ENCODE measurements around the gene MPST.
A peak's percentile ranks its signal among the peaks of the same experiment; 100 is the strongest.

The MPST gene

GRCh38 chr22:37044634-37045625 is 25.4 kb downstream of the MPST start:
- DNase-seq (ENCODE audit: low spot score) = no peak

GRCh38 chr22:37045958-37046357 is 26.4 kb downstream of the MPST start:
- DNase-seq (ENCODE audit: low spot score) = no peak

DNA sequence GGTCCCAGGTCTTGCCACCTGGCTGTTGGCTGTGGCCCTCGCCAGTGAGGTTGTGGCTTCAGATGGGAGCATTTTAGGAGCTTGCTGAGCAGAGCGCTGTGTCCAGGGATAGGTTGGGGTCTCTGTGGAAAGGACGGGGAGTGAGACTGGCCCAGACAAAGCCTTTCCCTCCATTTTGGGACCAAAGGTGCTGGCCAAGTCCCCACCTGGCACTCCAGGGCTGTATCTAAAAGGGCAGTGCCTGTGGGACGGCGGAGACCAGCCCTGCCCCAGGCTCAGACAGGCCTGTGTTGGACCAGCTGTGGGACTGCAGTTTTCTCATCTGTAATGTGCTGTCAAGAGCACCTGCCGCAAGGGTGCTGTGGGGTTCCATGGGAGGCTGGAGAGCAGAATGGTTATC is 27.0 kb downstream of the MPST start:
- no peak for DNase-seq (ENCODE audit: low spot score)

DNA sequence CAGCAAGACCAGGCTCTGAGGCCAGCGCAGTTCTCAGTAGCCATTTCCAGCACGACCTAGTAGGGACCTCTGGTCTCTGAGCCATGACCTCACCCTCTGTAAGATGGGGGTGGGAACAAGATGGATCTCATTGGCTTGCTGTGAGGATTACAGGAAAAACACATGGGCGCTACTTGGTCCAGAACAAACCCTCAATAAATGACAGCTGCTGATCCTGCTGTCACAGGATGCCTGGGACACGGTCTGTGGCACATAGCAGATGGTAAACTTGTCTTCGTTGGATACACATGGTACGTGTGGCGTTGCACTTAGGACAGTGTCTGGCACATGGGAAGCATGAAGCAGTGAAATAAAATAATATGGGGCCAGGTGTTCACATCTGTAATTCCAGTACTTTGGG is 27.5 kb downstream of the MPST start:
- no peak for DNase-seq (ENCODE audit: low spot score)

GRCh38 chr22:37048133-37048532 is 28.6 kb downstream of the MPST start:
- DNase-seq (ENCODE audit: low spot score) = no peak

DNA sequence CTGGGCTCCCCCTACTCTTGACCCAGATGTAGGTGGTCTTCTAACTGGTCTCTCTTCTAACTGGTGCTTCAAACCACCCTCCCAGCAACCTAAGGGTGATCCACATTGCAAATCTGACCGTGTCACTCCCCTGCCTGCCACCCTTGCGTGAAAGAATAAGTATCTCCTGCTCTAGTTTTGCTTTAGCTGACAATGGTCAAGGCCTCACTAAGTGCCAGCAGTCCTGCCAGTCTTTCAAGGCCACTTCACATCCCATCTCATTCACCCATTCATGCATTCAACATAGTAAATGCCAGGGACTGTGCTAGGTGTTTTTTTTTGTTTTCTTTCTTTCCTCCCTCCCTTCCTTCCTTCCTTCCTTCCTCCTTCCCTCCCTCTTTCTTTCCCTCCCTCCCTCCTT is 29.7 kb downstream of the MPST start:
- DNase-seq (ENCODE audit: low spot score) = no peak

GRCh38 chr22:37050913-37051312 is 31.4 kb downstream of the MPST start:
- DNase-seq (ENCODE audit: low spot score) = no peak

DNA sequence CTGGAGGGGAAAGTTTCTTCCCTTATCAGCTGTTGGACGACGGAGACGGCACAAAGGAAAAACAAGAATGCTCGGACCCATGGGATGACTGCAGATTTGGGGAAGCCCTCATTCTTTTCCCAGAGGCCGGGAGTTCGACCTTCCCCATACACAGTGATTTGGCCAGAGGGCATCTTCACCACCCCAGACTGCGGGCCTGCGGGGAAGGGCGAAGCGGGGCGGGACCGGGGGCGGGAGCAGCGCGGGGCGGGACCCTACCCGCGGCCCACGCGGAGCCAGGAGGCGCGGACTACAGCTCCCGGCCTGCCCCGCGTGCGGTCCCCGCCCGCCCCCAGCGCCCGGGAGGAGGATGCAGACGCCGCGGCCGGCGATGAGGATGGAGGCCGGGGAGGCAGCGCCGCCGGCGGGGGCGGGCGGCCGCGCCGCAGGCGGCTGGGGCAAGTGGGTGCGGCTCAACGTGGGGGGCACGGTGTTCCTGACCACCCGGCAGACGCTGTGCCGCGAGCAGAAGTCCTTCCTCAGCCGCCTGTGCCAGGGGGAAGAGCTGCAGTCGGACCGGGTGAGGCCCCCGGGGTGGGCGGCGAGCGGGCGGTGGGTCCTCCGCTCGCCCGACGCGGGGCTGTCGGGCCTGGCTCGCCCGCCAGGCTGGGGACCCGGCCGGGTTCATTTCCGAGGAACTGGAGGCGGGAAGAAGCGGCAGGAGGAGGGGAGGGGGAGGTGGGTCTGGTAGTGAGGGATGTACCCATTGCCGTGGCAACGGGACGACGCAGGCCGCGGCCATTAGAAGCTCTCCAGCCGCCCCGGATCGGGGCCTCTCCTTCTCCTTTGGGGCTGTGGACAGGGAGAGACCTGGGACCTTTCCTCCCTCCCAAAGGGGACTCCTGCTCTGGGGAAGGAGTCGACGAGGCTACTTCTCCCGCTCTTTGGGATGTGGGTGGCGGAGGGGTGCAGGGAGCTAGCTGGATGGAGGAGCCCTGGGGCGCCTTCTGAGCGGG is 32.1 kb downstream of the MPST start, which contains the start of gene KCTD17:
Gene KCTD17 (plus strand): TSS at position 352 of the 995 bp plus-strand sequence. CDS start 19 bp downstream, at position 371.
- DNase-seq (ENCODE audit: low spot score) = peak; percentile 74

GRCh38 chr22:37052386-37053309 is 33.1 kb downstream of the MPST start:
- no peak for DNase-seq (ENCODE audit: low spot score)

GRCh38 chr22:37053310-37054055 is 33.9 kb downstream of the MPST start:
- no peak for DNase-seq (ENCODE audit: low spot score)

GRCh38 chr22:37054056-37054395 is 34.5 kb downstream of the MPST start:
- DNase-seq (ENCODE audit: low spot score) = no peak

DNA sequence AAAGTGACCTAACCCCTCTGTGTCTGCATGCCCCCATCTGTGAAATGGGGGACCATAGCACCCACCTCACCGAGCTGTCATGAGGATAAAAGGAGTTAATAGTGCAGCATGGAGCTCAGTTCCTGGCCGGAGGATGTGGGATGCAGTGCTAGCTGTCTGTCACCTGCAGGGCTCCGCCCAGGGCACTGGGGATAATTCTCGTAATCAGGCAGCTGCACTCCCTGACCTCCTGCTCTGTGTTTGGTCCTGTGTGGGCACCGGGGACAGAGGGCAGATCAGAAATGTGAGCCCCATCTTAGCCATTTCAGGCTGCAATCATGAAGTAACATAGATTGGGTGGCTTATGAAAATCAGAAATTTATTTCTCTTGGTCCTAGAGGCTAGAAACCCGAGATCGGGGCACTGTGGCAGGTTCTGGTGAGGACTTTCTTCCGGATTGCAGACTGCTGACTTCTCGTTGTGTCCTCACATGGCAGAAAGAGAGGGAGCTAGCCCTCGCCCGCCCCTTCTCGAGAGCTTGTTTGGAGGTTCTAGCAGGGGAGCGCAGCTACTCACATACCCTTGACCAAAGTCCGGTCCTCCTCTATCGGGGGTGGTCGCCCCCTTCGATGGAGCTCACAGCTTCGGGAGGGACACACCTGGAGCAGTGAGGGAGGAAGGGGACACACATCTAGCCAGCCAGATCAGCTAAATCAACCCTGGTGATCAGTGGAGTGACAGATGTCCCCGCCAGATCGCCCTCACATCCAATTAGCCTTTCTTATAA is 35.2 kb downstream of the MPST start:
- no peak for DNase-seq (ENCODE audit: low spot score)

- DNase-seq (ENCODE audit: low spot score) = no peak
Measured at GRCh38 chr22:37056246-37056645, 36.7 kb downstream of the MPST start.

DNA sequence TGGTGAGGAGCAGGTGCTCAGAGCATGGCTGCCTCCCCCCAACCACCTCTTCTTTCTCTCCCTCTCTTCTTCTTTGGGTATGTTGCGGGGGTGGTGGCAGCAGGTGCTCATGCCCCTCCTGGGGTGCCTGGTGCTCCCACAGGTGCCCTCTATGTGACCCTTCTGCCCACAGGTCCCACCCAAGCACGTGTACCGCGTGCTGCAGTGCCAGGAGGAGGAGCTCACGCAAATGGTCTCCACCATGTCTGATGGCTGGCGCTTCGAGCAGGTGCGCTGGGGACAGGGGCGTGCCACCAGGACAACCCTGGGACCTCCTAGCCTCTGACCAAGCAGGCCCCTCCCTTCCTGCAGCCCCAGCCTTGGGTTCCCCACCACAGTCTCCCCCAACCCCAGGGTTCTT is 37.7 kb downstream of the MPST start:
- no peak for DNase-seq (ENCODE audit: low spot score)

DNA sequence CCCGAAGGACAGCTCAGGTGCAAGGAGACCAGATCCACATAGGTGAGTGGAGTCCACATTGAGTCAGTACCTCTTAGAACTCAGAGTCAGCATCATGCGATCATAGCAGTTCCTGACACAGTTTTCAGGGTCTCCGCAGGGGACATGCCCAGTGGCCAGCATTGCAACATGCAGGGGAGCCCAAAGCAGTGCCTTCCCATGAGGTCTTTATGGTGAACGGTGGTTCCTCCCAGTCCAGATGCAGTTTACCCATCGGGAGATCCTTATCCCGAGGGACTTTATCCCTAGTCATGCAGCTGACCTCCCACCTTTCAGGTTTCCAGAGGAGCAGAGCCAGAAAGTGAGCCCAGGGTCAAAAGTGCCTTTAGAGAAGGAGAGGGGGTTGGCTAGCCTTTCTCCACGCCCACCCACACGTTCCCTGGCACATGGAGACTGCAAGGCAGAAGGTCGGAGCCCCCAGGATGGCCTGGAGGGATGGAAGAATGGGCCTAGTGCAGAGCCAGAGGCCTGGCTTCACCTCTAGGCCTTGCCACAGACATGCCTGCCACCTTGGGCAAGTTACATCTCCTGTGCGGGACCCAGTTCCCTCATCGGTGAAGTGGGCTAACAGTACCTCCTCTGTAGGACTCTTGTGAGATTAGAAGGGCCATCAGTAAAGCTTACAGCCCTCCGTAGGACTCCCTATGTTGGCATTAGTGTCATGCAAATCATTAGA is 38.4 kb downstream of the MPST start:
- no peak for DNase-seq (ENCODE audit: low spot score)

- no peak for DNase-seq (ENCODE audit: low spot score)
Measured at GRCh38 chr22:37058917-37059701, 39.6 kb downstream of the MPST start.

- DNase-seq (ENCODE audit: low spot score) = no peak
Measured at GRCh38 chr22:37059876-37060449, 40.4 kb downstream of the MPST start.

Data from CD4-positive, alpha-beta T cell treated with Interleukin-2 at 100 ng/mL for 4 hours (primary cell).